DND-41 (cell line): ENCODE measurements around the gene COTL1.
"Not testable (repeated sequence)": the region's sequence is repeated elsewhere in the genome, so short reads cannot be mapped to it uniquely, and the experiment has no call there.

ENCODE experiments used
- ATAC-seq: fragments of 200-7000 bp; cut with Tn5 transposase; 3 replicates; pipeline ENCODE4 v1.9.1; 2021; ENCODE audit warnings: low read depth; ENCODE audit not compliant: insufficient read depth
- DNase-seq: peaks from one replicate; pipeline ENCODE4 v3.0.0-alpha.2; 2020
- H2AFZ ChIP-seq: 2 replicates; pipeline ENCODE4 v1.6.0; 2012; ENCODE audit warnings: low read depth, low read length
- H3K27ac ChIP-seq: 2 replicates; pipeline ENCODE4 v1.5.1; 2012; ENCODE audit warnings: low read length, inconsistent platforms
- H3K27me3 ChIP-seq: fragments of 200-600 bp; sonication (generic); 2 replicates; pipeline ENCODE4 v1.6.0; 2012; ENCODE audit warnings: low read length, mild to moderate bottlenecking, inconsistent platforms; ENCODE audit not compliant: insufficient read depth, poor library complexity
- H3K36me3 ChIP-seq: 2 replicates; pipeline ENCODE4 v1.5.1; 2012; ENCODE audit warnings: low read length, inconsistent platforms; ENCODE audit not compliant: insufficient read depth
- H3K4me1 ChIP-seq: 2 replicates; pipeline ENCODE4 v1.5.1; 2012; ENCODE audit warnings: mild to moderate bottlenecking, low read length; ENCODE audit not compliant: insufficient read depth
- H3K4me2 ChIP-seq: 2 replicates; pipeline ENCODE4 v1.6.0; 2012; ENCODE audit warnings: mild to moderate bottlenecking, moderate library complexity, low read length, inconsistent platforms; ENCODE audit not compliant: insufficient read depth
- H3K4me3 ChIP-seq, 2 experiments: fragments of 200-600 bp in 1 of 2; shearing (Covaris generic) in 1 of 2; 2 replicates each; pipeline ENCODE4 v1.5.1; 2012 to 2016; ENCODE audit warnings: inconsistent platforms in 2 of 2, low read length in 2 of 2, mild to moderate bottlenecking in 2 of 2, low read depth in 1 of 2, moderate library complexity in 1 of 2
- H3K79me2 ChIP-seq: 2 replicates; pipeline ENCODE4 v1.6.0; 2012; ENCODE audit warnings: low read length, inconsistent platforms; ENCODE audit not compliant: insufficient read depth
- H3K9ac ChIP-seq: 2 replicates; pipeline ENCODE4 v1.6.0; 2012; ENCODE audit warnings: low read depth, mild to moderate bottlenecking, inconsistent platforms, low read length, moderate library complexity
- H3K9me3 ChIP-seq: 2 replicates; pipeline ENCODE4 v1.5.1; 2012; ENCODE audit warnings: low read length, moderate library complexity, mild to moderate bottlenecking, inconsistent platforms; ENCODE audit not compliant: insufficient read depth, severe bottlenecking
- H4K20me1 ChIP-seq: 2 replicates; pipeline ENCODE4 v1.6.0; 2012; ENCODE audit warnings: low read length; ENCODE audit not compliant: insufficient read depth
- EZH2 ChIP-seq: IDR thresholded peaks from 3 replicates; pipeline ENCODE4 v1.6.1; 2012; ENCODE audit warnings: borderline replicate concordance, low read depth, mild to moderate bottlenecking, moderate library complexity, low read length, inconsistent platforms; ENCODE audit not compliant: severe bottlenecking
- TF ChIP-seq, protein P1 (sequence below): IDR thresholded peaks from 2 replicates; pipeline ENCODE4 v1.5.1; 2012; ENCODE audit warnings: borderline replicate concordance, low read length, moderate library complexity, mild to moderate bottlenecking; ENCODE audit not compliant: poor library complexity, severe bottlenecking; ENCODE audit errors: extremely low read depth

COTL1 gene

DNA sequence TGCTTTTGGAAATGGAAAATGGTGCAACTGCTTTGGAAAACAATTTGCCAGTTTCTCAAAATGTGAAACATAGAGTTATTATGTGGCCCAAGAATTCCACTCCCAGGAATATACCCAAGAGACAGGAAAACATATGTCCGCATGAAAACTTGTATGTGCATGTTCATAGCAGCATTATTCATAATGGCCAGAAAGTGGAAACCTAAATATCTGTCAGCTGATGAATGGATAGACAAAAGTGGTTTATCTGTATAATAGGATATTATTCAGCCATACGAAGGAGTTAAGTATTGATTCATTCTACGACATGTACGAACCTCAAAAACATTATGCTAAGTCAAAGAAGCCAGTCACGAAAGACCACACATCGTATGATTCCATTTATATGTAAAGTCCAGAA, 7.7 kb upstream of the COTL1 start:
- Histone ChIP-seq H3K4me3 (no peak overlapping the region), H3K27me3 (peaks cover 4% of the 10 kb centered on the region), H3K27ac (no peak overlapping the region), H4K20me1 (no peaks in the 10 kb centered on the region; the same call in 1 of the 2 replicates), H3K4me2 (no peak overlapping the region), H3K9ac (no peak overlapping the region), H3K79me2 (no peaks in the 10 kb centered on the region), H3K4me1 (no peaks in the 10 kb centered on the region), H3K36me3 (no peaks in the 10 kb centered on the region), H2AFZ (no peak overlapping the region), H3K9me3 (no peaks in the 10 kb centered on the region)
- no peak for TF ChIP-seq EZH2
- TF ChIP-seq, protein P1, sequence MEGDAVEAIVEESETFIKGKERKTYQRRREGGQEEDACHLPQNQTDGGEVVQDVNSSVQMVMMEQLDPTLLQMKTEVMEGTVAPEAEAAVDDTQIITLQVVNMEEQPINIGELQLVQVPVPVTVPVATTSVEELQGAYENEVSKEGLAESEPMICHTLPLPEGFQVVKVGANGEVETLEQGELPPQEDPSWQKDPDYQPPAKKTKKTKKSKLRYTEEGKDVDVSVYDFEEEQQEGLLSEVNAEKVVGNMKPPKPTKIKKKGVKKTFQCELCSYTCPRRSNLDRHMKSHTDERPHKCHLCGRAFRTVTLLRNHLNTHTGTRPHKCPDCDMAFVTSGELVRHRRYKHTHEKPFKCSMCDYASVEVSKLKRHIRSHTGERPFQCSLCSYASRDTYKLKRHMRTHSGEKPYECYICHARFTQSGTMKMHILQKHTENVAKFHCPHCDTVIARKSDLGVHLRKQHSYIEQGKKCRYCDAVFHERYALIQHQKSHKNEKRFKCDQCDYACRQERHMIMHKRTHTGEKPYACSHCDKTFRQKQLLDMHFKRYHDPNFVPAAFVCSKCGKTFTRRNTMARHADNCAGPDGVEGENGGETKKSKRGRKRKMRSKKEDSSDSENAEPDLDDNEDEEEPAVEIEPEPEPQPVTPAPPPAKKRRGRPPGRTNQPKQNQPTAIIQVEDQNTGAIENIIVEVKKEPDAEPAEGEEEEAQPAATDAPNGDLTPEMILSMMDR, result no peak
- DNase-seq, result no peak
- no peak for ATAC-seq

GRCh38 chr16:84620913-84621312, 3.0 kb upstream of the COTL1 start:
- not testable (repeated sequence) for H4K20me1 ChIP-seq, H3K27me3 ChIP-seq, H3K9ac ChIP-seq, ATAC-seq, H3K4me3 ChIP-seq, H3K4me2 ChIP-seq, H3K36me3 ChIP-seq, H3K4me1 ChIP-seq, H3K9me3 ChIP-seq, H3K27ac ChIP-seq, H2AFZ ChIP-seq, DNase-seq, H3K79me2 ChIP-seq

DNA sequence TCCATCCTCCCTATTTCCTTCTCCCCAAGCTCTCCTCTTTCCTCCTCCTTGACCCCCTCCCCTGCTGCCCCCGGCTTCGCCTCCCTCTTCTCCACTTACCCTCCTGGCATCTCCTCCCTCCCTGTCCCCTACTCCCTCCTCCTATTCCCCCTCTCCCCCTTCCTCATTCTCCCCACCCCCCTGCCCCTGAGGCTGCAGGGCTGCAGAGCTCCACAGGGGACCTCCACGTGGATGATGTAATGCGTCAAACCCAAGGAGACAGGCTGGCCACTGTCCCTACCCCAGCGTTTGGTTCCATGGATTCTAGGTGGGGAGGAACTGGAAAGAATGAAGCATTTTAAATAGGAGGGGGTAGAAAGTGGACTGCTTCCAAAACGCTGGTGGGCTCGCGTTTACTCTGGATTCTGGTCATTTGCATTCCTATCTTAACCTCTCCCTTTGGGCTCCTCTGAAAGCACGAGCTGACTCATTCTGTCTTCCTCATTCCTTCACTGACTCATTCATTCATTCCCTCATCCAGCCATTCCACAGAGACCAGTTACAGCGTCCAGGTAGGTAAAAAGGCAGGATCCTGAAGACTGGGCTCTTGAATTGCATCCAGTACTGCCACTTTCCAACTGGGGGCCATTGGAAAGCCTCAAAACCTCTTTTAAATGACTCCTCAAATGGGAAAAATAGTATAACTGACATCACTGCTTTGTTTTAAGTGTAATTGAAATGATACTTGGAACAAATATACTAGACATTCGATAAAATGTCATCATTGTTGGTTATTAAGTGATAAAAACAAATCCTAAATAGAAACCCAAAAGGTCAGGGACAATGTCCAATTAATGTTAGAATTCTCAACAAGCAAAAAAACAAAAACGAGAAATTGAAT, 943 bp upstream of the COTL1 start:
- Histone ChIP-seq H3K79me2 (no peaks in the 10 kb centered on the region), H3K36me3 (no peaks in the 10 kb centered on the region), H3K27ac (no peak overlapping the region), H3K9ac (no peak overlapping the region), H3K27me3 (peaks cover 9% of the 10 kb centered on the region), H3K9me3 (no peaks in the 10 kb centered on the region), H3K4me2 (no peak overlapping the region), H3K4me1 (peaks cover 7% of the 10 kb centered on the region), H3K4me3 (no peak overlapping the region), H2AFZ (no peak overlapping the region), H4K20me1 (no peaks in the 10 kb centered on the region)
- DNase-seq, result no peak
- TF ChIP-seq, protein P1, result no peak
- TF ChIP-seq EZH2, result no peak
- no peak for ATAC-seq

DNA sequence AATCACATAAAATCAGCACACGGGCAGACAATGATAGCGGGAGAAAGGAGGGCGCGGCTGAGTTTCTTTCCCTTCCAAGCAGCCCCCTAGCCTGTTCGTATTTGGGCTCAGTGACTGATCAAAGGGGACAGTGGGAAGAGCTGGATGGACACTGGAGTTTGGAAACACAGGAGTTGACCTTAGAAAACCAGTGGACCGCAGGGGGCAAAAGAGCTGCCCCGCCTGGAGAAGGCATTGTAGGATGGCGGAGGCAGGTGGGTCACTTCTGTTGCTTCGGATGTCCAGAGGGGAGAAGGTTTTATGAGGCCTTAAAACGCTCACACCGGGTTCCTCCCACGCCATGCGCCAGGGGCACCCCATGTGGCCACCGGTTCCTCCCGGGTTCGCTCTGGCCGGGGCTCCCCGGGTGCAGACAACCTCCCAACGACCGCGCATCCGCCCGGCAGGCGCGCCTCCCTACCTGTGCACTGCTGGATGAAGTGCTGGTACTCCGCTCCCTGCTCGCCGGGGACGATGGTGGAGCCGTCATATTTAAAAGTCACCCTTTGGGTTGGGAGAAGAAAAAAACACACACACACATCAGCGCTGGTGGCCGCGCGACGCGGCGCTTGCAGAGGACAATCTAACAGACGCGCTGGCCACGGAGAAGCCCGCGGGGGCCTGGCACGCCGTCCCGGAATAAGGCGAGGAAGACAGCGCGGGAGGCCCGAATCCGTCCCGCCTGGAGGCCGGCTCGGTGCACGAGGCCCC, 662 bp downstream of the COTL1 start:
- Histone ChIP-seq H3K9ac (peak overlapping the region; percentile 46; the same call in 1 of the 2 replicates), H3K4me3 (peak overlapping the region in 1 of 2 experiments; percentile 58; a peak in 2 of 4 replicates), H3K36me3 (no peaks in the 10 kb centered on the region), H3K27me3 (peaks cover 9% of the 10 kb centered on the region), H3K4me1 (peaks cover 7% of the 10 kb centered on the region), H3K27ac (no peak overlapping the region), H4K20me1 (no peaks in the 10 kb centered on the region), H3K9me3 (no peaks in the 10 kb centered on the region), H3K79me2 (no peaks in the 10 kb centered on the region), H2AFZ (peak overlapping the region; percentile 65), H3K4me2 (peak overlapping the region; percentile 76)
- ATAC-seq (no peak), DNase-seq (no peak)
- TF ChIP-seq, protein P1, result no peak
- peak; percentile 65 for TF ChIP-seq EZH2
